GM21367 (cell line): ENCODE results near the gene CEP164.

Experiments
- ATAC-seq: cut with Tn5 transposase; IDR thresholded peaks from one replicate; pipeline ENCODE4 v1.9.1; 2021; ENCODE audit not compliant: unreplicated experiment

CEP164 gene

DNA sequence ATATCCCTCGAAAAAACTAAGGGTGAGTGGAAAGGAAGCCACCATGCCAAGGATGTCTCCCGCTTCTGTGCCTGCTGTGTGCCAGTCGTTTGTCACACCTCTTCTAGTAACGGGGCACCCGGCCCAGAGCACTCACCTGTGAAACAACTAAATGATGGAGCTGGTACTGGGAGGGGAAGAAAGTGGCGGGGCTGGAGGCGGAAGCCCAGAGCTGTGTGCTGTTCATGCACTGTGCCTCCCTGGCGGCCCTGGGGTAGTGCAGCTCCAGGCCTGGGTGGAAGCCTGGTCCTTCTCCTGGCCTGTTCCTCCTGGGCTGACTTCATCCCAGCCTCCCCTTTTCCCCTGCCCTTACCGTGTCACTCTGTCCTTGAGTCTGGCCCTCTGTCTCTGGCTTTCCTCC, 130.2 kb downstream of the CEP164 start:
- ATAC-seq = no peak

DNA sequence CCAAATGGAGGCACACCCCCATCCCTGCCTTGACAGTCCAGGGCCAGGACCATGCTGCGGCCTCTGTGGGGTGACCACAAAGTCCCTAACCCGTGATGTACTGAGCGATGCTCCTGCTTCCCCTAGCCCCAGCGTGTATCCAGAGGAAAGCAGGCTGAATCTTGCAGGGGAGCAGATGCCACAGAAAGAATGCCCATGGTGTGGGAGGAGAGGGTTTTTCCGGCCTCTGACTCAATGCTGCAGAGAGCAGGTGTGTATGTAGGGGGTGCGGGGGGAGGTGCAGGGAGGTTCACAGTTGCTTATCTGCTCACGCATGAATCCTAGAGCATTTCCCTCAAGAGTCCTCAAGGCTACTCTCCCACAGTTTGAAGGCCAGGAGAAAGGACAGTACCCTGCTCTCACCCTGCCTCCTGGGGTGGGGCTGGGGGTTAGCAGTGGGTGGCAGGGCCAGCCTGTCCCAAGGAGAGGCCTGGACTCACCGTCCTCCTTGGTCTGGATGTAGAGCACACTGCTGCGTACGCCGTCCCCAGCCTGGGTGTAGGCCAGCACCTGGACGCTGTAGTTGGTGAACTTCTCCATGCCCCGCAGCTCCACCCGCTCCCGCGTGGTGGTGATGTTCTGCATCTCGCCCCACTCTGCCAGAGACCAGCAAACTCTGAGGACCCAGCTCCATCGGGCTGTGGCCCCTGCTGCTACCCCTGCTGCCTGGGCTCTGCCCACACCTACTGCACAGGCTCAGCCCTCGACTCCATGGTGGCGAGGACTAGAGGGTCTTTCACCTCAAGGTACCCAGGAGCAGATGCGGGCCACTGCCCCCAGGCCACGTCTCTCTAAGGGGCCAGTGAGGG, 130.8 kb downstream of the CEP164 start:
- ATAC-seq = no peak

DNA sequence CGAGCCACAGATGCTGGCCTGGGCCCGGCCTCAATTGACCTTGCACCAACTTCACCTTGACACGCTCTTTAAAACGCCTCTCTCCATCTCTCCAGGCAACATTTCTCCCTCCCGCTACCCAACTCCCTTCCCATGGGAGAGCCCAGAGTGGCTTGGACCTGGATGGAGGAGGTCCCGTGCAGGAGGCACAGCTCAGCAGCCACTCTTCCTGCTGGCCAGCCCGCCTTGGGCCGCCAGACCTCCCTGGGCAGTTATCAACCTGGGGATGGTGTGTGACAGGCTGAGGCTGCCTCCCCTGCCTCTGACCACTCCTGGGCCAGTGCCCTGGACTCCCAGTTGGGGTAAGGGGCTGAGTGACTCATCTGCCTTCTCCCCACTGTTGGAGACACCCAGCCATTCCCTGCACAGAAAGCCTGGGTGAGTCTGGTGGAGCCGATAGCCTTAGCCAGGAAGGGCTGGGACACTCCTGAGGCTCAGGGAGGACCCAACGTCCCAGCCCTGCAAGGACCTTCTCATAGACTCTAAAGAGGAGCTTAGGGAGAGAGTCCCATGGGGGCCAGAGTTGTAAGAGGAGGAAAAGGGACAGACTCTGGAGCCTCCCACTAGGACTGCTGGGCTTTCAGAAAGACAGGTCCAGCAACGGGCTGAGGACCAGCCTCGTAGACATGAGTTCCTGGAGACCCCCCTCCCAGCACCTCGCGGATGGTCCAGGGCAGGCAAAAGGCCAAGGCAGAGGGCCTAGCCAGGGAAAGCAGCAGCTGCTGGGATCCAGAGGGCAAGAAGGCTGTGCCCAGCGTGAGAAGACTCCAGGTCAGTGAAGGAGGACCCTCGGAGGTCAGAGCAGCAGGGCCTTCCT, 131.7 kb downstream of the CEP164 start:
- no peak for ATAC-seq

DNA sequence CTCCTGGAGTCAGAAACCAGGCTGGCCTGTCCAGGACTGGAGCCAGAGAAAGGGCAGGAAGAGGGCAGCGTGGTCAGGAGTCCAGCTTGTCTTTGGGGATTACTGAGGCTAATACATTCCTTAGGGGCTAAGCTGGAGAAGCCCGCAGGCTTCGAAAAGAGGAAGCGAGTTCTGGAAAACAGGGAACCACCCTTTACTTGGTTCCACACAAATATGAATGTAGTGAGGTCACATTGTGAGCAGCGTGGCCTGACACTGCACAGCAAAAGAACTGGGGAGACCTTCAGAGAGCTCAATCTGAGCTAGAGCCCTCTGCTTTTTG, 132.3 kb downstream of the CEP164 start:
- no peak for ATAC-seq

DNA sequence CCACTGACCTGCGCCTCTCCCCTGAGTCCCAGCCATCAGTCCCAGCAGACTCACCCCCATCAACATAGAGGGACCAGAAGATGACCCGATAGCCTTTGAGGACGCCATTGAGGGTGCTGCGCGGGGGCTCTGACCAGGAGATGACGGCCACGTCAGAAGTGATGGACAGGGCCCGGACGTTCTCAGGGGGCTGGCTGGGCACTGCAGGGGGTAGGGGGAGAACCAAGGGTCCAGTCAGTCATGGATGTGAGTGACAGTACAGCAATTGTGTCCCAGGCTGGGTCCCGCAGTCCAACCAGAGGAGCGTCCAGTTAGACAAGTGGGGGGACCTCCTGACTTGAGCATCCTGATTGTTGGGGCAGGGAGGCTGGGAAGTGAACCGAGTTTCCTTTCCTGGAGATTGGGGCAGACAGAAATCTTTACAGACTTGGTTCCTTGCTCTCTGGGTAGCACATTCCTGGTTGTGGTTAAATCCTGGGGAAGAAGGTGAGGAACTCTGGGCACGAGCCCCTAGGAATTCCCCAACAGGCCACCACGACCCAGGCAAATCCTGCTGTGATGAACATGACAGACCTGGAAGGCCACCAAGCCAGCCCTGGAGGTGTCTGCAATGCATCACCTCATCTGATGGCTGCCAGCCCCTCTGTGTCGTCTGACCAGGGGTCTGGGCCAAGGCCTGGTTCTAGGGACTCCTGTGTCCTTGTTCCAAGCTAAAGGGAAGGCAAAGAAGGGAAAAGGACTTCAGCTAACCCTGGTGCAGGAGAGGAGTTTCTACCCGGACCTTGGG, 133.9 kb downstream of the CEP164 start:
- no peak for ATAC-seq

DNA sequence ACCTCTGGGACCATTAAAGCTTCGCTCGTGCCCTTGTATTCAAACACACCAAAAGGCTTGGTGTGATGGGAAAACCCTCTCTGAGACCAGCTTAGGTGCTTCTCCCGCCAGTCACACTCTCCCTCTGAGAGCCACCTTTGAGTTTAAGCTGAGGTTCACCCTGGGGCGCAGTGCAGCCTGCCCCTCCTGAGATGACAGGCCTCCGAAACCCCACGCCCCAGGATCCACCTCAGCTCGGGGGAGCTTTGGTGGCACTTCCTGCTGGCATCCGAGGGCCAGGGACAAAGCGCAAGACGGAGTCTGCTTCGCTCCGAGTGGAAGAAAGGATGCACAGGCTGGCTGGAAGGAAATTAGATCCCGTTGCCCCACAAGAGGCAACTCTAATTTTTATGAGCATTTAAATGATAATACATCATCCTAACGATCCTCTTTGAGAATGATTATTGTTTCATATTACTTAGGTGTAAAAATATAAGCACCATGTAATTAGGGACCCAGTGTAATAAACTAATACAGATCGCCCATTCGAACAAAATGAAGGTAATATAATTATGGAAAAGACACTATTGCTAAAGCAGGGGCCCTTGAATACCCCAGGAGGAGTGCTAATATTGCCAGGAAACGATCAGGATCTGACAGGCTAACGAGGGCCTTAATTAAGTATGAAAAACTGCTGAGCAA, 134.7 kb downstream of the CEP164 start:
- no peak for ATAC-seq

DNA sequence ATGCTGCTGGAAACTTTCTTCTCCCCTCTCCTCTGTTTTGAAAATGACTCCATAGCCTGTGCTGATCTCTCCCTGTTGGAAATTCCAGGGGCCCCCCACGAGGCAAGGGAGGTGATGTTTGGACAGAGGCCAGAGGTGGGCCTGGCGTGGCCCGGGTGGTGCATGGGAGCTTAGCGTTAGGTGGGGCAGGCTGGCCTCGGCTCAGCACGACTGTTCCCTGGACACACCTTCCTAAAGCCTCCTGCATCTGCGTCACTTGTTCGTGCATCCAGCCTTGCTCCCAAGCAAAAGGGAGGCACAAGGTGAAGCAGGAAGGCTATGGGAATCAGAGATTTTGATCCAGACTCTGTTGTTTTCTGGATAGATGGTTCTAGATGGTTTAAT, 135.2 kb downstream of the CEP164 start:
- ATAC-seq = no peak
